Measurements from ENCODE around the gene CDC123.
"Not testable (repeated sequence)": the region's sequence is repeated elsewhere in the genome, so short reads cannot be mapped to it uniquely, and the experiment has no call there.

CDC123 gene

DNA sequence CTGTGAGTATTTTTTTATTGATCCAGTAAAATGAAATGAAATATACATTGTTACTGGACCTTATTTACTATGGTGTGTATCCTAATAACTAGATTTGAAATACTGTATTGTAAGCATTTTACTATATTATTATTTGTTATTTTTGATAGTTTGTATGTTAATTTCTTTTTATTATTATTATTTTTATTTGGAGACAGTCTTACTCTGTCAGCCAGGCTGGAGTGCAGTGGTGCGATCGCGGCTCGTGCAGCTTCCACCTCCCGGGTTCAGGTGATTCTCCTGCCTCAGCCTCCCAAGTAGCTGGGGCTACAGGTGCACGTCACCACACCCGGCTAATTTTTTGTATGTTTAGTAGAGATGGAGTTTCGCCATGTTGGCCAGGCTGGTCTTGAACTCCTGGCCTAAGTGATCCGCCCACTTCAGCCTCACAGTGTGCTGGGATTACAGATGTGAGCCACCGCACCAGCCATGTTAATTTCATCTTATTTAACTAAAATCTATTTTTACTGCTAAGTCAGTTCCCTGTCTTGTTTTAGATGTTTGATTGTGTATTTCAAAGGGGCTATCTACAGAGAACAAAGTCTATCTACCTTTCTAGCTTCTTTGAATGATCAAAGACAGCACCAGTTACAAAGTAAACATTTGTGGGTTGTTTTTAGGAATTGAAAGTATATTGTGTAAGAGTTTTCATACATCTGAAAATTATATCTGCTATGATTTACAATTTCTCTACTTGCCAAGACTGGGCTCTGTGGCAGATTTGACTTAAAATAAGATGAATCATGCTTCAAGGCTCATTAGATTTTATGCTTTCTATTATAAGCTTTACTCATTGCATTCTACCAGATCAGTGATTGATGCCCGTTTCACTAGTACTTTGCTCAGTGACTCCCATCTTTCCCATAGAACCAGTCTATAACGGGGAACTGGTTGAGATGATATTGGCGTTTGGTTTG, 41.6 kb downstream of the CDC123 start:
- no peak for DNase-seq

GRCh38 chr10:12238821-12239220, 42.8 kb downstream of the CDC123 start:
- no peak for DNase-seq

GRCh38 chr10:12241810-12242529, 46.0 kb downstream of the CDC123 start:
- peak in 2 of 5 experiments; percentile 22 to 64 for DNase-seq

DNA sequence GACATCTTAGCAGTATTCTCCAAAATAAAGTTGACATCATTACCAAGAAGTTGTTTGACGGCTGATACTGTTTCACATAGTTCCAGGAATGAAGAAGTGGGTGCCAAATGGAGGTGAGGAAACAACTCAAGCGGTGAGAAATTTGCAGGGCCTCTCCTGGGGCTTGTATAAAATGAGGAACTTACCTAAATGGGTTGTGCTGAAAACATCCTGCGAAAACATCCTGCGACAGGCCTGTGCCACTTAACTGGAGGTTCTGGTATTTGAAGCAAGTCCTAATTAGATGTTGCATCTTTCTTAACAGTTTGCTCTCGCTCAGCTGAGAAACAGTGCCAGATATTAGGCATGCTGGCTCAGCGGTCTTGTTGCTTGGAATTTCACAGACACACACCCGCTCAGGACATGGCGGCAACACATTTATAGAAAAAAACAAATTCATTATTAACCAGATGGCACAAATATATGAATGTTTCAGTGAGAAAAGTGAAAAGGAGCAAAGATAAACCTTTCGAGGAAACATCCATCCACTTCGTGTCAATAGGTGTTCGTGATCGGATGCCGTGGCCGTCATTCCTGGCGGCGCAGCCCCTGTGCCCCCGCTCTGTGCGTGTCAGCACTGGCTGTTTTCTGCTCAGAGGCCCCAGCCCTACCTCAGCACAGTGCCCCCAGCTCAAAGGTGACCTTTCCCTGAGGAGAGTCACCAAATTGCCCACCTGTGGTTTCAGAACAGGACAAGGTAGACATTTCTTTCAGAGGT, 48.1 kb downstream of the CDC123 start:
- DNase-seq: no peak

- DNase-seq: no peak
Measured at GRCh38 chr10:12250181-12250580, 54.2 kb downstream of the CDC123 start.

DNA sequence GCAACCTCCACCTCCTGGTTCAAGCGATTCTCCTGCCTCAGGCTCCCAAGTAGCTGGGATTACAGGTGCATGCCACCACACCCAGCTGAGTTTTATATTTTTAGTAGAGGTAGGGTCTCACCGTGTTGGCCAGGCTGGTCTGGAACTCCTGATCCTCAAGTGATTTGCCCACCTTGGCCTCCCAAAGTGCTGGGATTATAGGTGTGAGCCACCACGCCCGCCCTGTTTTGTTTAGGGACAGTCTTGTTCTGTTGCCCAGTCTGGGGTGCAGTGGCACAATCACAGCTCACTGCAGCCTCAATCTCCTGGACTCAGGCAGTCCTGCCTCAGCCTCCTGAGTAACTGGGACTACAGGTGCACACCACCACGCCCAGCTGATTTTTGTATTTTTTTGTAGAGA, 54.7 kb downstream of the CDC123 start:
- DNase-seq: not testable (repeated sequence)

DNA sequence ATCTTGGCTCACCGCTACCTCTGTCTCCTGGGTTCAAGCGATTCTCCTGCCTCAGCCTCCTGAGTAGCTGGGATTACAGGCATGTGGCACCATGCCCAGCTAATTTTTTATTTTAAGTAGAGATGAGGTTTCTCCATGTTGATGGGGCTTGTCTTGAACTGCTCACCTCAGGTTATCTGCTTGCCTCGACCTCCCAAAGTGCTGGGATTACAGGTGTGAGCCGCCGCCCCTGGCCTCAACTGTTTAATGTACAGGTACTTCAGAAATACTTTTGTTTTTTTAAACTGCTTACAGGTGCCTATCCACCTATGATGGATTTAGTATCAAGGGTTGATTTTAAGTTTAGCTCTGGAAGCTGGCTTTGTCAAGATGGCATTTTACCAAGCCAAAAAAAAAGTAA, 55.6 kb downstream of the CDC123 start:
- no peak for DNase-seq

- DNase-seq: peak in 1 of 5 experiments; percentile 47
Measured at GRCh38 chr10:12252882-12253546, 57.0 kb downstream of the CDC123 start.

- no peak for DNase-seq
Measured at GRCh38 chr10:12255048-12255447, 59.1 kb downstream of the CDC123 start.

- DNase-seq: no peak
Measured at GRCh38 chr10:12259988-12260387, 64.0 kb downstream of the CDC123 start.

DNA sequence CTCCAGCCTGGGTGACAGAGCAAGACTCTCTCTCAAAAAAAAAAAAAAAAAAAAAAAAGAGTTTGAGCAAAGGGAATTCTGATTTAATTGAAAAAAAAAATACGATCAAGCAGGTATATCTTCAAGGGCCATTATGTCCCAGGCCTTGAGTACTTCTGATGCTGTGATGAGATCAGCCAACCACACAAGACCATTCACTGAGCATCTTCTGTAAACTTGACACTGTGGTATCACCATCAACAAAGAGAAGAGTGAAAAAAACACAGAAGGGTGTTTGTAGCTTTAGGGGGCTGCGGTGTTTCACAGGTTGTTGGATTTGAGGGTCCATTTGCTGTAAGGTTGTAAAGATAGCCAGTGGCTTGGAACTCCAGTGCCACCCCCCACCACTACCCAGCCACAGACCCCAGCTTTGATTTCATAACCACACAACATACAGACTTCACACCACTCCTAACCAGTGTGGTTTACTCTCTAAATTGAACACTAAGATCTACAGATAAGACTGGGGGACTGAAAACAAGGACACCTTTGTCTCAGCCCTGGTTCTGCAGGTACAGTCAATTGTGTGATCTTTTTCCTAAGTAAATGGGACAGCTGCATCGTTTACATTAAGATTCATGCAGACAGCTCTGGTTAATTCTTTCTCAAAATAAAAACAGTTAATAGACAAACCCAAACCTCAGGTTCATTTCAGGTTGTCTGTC, 66.4 kb downstream of the CDC123 start:
- peak in 2 of 5 experiments; percentile 52 to 67 for DNase-seq

- peak; percentile 30 to 72 (median 59) for DNase-seq
Measured at GRCh38 chr10:12264204-12264940, 68.4 kb downstream of the CDC123 start.

DNA sequence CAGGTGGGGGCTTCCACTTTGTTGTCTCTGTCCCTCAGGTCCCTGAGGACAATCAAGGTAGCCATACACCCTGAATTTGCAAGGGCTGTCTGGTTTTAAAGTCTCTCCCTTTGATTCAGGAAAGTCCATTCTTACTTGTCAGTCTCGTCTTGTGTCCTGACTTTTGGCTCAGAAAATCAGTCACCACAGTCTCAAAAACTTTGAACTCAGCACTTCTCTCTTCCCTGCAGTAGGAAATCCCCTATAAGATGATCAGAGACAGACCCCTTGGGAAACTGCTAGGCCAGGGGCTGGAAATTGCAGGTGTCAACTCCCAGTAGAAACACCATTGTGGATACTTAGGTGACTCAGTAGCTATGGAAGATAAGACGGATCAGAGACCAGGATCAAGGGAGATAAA, 73.1 kb downstream of the CDC123 start:
- no peak for DNase-seq

DNA sequence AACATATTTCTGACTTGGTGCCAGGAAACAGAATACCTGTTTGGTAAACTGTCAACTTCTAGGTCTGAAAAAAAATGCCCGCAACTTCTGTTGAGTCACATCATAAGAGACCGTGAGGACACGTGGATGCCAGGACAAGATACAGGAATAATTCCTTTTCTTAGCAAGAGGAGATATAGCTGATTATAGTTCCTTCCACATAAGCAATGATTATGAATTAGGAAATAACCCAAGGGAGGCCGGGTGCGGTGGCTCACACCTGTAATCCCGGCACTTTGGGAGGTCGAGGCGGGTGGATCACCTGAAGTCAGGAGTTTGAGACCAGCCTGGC, 75.2 kb downstream of the CDC123 start:
- no peak for DNase-seq

DNA sequence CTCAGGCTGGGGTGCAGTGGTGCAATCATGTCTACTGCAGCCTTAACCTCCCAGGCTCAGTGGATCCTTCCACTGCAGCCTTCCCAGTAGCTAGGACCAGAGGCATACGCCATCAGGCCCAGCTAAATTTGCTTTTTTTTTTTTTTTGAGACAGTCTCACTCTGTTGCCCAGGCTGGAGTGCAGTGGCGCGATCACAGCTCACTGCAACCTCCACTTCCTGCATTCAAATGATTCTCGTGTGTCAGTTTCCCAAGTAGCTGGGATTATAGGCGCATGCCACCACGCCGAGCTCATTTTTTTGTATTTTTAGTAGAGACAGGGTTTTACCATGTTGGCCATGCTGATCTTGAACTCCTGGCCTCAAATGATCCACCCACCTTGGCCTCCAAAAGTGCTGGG, 81.9 kb downstream of the CDC123 start:
- DNase-seq: not testable (repeated sequence)

- DNase-seq: no peak
Measured at GRCh38 chr10:12279281-12279680, 83.3 kb downstream of the CDC123 start.

DNA sequence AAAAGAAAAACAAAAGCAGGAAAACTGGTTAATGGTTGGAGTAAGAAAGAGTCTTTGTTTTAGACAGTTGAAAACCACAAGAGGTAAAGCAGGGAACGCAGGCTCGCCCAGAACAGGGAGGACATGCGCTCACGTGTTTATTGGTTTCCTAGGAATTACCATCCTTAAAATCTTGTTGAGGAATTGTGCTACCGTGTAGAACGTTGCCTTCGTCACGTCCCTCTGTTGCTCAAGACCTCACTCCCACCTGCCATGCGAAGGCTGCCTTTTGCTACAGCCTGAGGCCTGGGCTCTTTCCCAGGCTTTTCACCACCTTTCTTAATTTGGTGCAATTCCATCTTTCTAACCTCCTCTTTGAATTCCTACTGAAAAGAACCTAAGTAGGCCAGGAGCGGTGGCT, 91.8 kb downstream of the CDC123 start:
- no peak for DNase-seq

DNA sequence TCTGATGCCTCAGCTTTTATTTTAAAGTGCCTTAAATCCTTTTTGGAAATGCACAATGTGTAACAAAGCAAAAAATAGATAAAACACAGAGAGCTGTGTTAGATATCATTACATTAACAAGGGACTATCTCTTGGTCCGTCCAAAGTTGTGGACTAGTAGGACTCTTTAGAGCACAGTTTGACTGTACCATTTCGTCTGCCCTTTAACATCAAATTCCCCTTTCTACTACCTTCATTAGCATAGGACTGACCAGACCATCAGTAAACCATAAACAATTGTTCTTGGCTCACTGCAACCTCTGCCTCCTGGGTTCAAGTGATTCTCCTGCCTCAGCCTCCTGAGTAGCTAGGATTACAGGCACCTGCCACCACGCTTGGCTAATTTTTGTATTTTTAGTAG, 101.8 kb downstream of the CDC123 start:
- not testable (repeated sequence) for DNase-seq

GRCh38 chr10:12299222-12299965, 103.4 kb downstream of the CDC123 start:
- no peak for DNase-seq

All from T-helper 2 cell (primary cell).